GM10847 (cell line): ENCODE results near the gene HBM.

Experiments
- POLR2A ChIP-seq: IDR thresholded peaks from 2 replicates; pipeline ENCODE4 v1.6.1; 2011; ENCODE audit not compliant: insufficient read length; ENCODE audit errors: extremely low read depth

Gene HBM

GRCh38 chr16:165539-166374, at the start of gene HBM:
TSS of gene HBM (plus strand) at chr16:165978. CDS start at chr16:165998, 20 bp downstream.
- no peak for TF ChIP-seq POLR2A

- TF ChIP-seq POLR2A = no peak
Observed at GRCh38 chr16:116015-116414, 49.8 kb upstream of the HBM start.

- TF ChIP-seq POLR2A = no peak
Observed at GRCh38 chr16:117379-118365, 48.1 kb upstream of the HBM start.

GRCh38 chr16:118857-119256, 46.9 kb upstream of the HBM start:
- no peak for TF ChIP-seq POLR2A

GRCh38 chr16:119295-119694, 46.5 kb upstream of the HBM start:
- TF ChIP-seq POLR2A = no peak

- no peak for TF ChIP-seq POLR2A
Observed at GRCh38 chr16:119835-120491, 45.8 kb upstream of the HBM start.

GRCh38 chr16:120756-121155, 45.0 kb upstream of the HBM start:
- TF ChIP-seq POLR2A = no peak

GRCh38 chr16:122361-122760, 43.4 kb upstream of the HBM start:
- TF ChIP-seq POLR2A = no peak

GRCh38 chr16:125011-125410, 40.8 kb upstream of the HBM start:
- TF ChIP-seq POLR2A = no peak

- TF ChIP-seq POLR2A = no peak
Observed at GRCh38 chr16:129075-129474, 36.7 kb upstream of the HBM start.

- no peak for TF ChIP-seq POLR2A
Observed at GRCh38 chr16:130533-131173, 35.1 kb upstream of the HBM start.

GRCh38 chr16:132120-132519, 33.7 kb upstream of the HBM start:
- TF ChIP-seq POLR2A = no peak

GRCh38 chr16:133716-134115, 32.1 kb upstream of the HBM start:
- TF ChIP-seq POLR2A = no peak

- TF ChIP-seq POLR2A = no peak
Observed at GRCh38 chr16:138049-138417, 27.7 kb upstream of the HBM start.
